ENCODE measurements around the gene RLF. TPM values are rescaled to one million over a fixed set of nuclear protein-coding genes. Genes with fewer than 3 reads are reported as not detected.

Gene RLF
- total RNA-seq, 1 experiment from 2014 or later, result 15.1 TPM

DNA sequence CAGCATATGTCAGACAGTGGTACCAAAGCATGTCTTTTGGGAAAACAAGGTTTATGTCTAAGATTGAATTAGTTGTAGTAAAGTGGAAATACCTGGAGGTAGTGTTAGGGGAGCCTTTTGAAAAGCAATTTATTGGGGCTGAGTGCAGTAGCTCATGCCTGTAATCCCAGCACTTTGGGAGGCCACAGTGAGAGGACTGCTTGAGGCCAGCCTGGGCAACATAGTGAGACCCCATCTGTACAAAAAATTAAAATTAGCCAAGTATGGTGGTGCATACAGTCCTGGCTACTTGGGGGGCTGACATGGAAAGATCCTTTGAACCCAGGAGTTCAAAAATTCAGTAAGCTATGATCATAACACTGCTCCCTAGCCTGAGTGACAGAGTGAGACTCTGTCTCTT lies 104.1 kb downstream of the RLF start:
- H3K36me3 ChIP-seq (ENCODE audit: low read depth, low read length), result peaks cover 53% of the 10 kb centered on the region
- no peak for TF ChIP-seq EZH2phosphoT487 (IDR thresholded peaks at IDR 0.05; ENCODE audit: borderline replicate concordance, low read length)
- no peak for TF ChIP-seq EZH2 (IDR thresholded peaks at IDR 0.05; ENCODE audit: low read length, unreplicated experiment)
- TF ChIP-seq, protein P1, sequence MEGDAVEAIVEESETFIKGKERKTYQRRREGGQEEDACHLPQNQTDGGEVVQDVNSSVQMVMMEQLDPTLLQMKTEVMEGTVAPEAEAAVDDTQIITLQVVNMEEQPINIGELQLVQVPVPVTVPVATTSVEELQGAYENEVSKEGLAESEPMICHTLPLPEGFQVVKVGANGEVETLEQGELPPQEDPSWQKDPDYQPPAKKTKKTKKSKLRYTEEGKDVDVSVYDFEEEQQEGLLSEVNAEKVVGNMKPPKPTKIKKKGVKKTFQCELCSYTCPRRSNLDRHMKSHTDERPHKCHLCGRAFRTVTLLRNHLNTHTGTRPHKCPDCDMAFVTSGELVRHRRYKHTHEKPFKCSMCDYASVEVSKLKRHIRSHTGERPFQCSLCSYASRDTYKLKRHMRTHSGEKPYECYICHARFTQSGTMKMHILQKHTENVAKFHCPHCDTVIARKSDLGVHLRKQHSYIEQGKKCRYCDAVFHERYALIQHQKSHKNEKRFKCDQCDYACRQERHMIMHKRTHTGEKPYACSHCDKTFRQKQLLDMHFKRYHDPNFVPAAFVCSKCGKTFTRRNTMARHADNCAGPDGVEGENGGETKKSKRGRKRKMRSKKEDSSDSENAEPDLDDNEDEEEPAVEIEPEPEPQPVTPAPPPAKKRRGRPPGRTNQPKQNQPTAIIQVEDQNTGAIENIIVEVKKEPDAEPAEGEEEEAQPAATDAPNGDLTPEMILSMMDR (conservative IDR thresholded peaks at IDR 0.05; ENCODE audit: low read depth, low read length), result no peak
- no peak overlapping the region for H3K4me3 ChIP-seq (ENCODE audit: low read length)
- H3K79me2 ChIP-seq (ENCODE audit: low read length), result peaks cover 46% of the 10 kb centered on the region
- ChIA-PET POLR2A (ENCODE audit: unreplicated experiment) (no interaction called here), CTCF (no interaction called here)
- H3K27me3 ChIP-seq (ENCODE audit: low read length), result no peaks in the 10 kb centered on the region
- no peaks in the 10 kb centered on the region for H4K20me1 ChIP-seq (ENCODE audit: low read length)
- no peaks in the 10 kb centered on the region for H3F3A ChIP-seq (ENCODE audit: low read length, unreplicated experiment)
- no TSS peak for BruUV-seq (replicated peaks)
- H2AFZ ChIP-seq (ENCODE audit: low read length), result no peak overlapping the region
- ATAC-seq (no peak), DNase-seq (no peak)
- H3K4me1 ChIP-seq (ENCODE audit: insufficient read depth, low read length), result peaks cover 14% of the 10 kb centered on the region
- H3K9ac ChIP-seq (ENCODE audit: low read length), result no peak overlapping the region
- no peak overlapping the region for H3K27ac ChIP-seq (ENCODE audit: low read length)
- no peaks in the 10 kb centered on the region for H3K9me3 ChIP-seq (ENCODE audit: low read length)
- H3K9me2 ChIP-seq (replicated peaks; ENCODE audit: low read length), result no peaks in the 10 kb centered on the region
- no peak overlapping the region for H3K4me2 ChIP-seq (ENCODE audit: low read length)
- intact Hi-C loops (cut with micrococcal nuclease), result no loop called here

DNA sequence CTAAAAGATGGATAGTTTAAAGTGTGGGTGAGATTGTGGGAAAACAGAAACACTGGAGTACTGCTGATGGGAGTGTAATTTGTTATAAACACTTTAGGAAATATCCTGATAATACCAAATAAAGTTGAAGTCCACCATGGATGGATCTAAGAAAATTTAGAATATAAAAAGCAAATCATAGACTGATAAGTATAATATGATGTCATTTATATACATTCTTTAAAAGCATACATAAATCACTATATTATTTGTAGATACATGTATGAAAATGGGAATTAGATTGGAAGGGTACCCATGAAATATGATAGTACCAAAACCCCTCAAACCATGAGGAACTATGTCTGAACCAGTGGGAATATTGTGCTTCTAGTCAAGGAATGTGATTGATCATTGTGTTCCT lies 104.7 kb downstream of the RLF start:
- intact Hi-C loops (cut with micrococcal nuclease), result no loop called here
- Histone ChIP-seq H3K27me3 (ENCODE audit: low read length) (no peaks in the 10 kb centered on the region), H3K9ac (ENCODE audit: low read length) (no peak overlapping the region), H3K9me3 (ENCODE audit: low read length) (no peaks in the 10 kb centered on the region), H3K9me2 (replicated peaks; ENCODE audit: low read length) (no peaks in the 10 kb centered on the region), H3K27ac (ENCODE audit: low read length) (no peak overlapping the region), H3K4me1 (ENCODE audit: insufficient read depth, low read length) (peaks cover 14% of the 10 kb centered on the region), H3K4me2 (ENCODE audit: low read length) (no peak overlapping the region), H3K79me2 (ENCODE audit: low read length) (peaks cover 39% of the 10 kb centered on the region), H2AFZ (ENCODE audit: low read length) (no peak overlapping the region), H4K20me1 (ENCODE audit: low read length) (no peaks in the 10 kb centered on the region), H3K36me3 (ENCODE audit: low read depth, low read length) (peaks cover 53% of the 10 kb centered on the region), H3F3A (ENCODE audit: low read length, unreplicated experiment) (no peaks in the 10 kb centered on the region), H3K4me3 (ENCODE audit: low read length) (no peak overlapping the region)
- ChIA-PET POLR2A (ENCODE audit: unreplicated experiment) (interaction anchor here (0.6 kb wide), 1 partner anchor 119 kb away, joined by 11 read pairs; no protein-coding TSS in a partner anchor), CTCF (no interaction called here)
- DNase-seq, result no peak
- BruUV-seq (replicated peaks), result no TSS peak
- no peak for ATAC-seq
- TF ChIP-seq EZH2 (IDR thresholded peaks at IDR 0.05; ENCODE audit: low read length, unreplicated experiment) (no peak), EZH2phosphoT487 (IDR thresholded peaks at IDR 0.05; ENCODE audit: borderline replicate concordance, low read length) (no peak)
- TF ChIP-seq, protein P1 (conservative IDR thresholded peaks at IDR 0.05; ENCODE audit: low read depth, low read length), result no peak

DNA sequence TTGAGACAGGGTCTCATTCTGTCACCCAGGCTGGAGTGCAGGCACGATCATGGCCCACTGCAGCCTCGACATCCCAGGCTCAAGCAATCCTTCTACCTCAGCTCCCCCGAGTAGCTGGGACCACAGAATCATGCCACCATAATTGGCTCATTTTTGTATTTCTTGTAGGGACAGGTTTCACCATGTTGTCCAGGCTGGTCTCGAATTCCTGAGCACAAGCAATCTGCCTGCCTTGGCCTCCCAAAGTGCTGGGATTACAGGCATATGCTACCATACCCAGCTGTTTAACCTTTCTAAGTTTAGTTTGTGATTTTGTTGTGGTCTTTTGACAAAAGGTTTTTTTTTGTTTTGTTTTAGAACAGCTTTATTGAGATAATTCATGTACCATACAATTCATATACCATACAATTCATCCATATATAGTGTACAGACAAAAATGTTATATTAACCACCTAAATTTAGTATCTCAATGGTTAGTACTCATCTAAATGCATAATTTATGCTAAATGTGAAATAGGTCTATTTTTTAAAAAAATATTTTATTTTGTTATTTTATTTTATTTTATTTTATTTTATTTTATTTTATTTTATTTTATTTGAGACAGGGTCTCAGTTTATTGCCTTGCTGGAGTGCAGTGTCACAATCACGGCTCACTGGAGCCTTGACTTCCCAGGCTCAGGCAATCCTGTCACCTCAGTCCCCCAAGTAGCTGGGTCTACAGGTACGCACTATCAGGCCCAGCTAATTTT lies 105.8 kb downstream of the RLF start:
- DNase-seq, result no peak
- no peaks in the 10 kb centered on the region for H3F3A ChIP-seq (ENCODE audit: low read length, unreplicated experiment)
- TF ChIP-seq, protein P1 (conservative IDR thresholded peaks at IDR 0.05; ENCODE audit: low read depth, low read length), result no peak
- TF ChIP-seq EZH2phosphoT487 (IDR thresholded peaks at IDR 0.05; ENCODE audit: borderline replicate concordance, low read length) (no peak), EZH2 (IDR thresholded peaks at IDR 0.05; ENCODE audit: low read length, unreplicated experiment) (no peak)
- H4K20me1 ChIP-seq (ENCODE audit: low read length), result no peaks in the 10 kb centered on the region
- H2AFZ ChIP-seq (ENCODE audit: low read length), result no peak overlapping the region
- intact Hi-C loops (cut with micrococcal nuclease), result no loop called here
- no peak overlapping the region for H3K4me3 ChIP-seq (ENCODE audit: low read length)
- CTCF ChIA-PET, result interaction anchor here (1.0 to 1.4 kb wide), 2 partner anchors 72 to 123 kb away, joined by 4 to 6 read pairs; no protein-coding TSS in a partner anchor
- peak overlapping the region; percentile 34 for H3K27ac ChIP-seq (ENCODE audit: low read length)
- POLR2A ChIA-PET (ENCODE audit: unreplicated experiment), result interaction anchor here (0.6 to 1.0 kb wide), 5 partner anchors 25 to 838 kb away, joined by 3 to 11 read pairs (median 5); no protein-coding TSS in a partner anchor
- no peaks in the 10 kb centered on the region for H3K9me3 ChIP-seq (ENCODE audit: low read length)
- no peak overlapping the region for H3K9ac ChIP-seq (ENCODE audit: low read length)
- H3K36me3 ChIP-seq (ENCODE audit: low read depth, low read length), result peaks cover 56% of the 10 kb centered on the region
- peaks cover 14% of the 10 kb centered on the region for H3K4me1 ChIP-seq (ENCODE audit: insufficient read depth, low read length)
- no peaks in the 10 kb centered on the region for H3K9me2 ChIP-seq (replicated peaks; ENCODE audit: low read length)
- BruUV-seq (replicated peaks), result no TSS peak
- no peak overlapping the region for H3K4me2 ChIP-seq (ENCODE audit: low read length)
- H3K79me2 ChIP-seq (ENCODE audit: low read length), result peaks cover 36% of the 10 kb centered on the region
- no peak for ATAC-seq
- H3K27me3 ChIP-seq (ENCODE audit: low read length), result no peaks in the 10 kb centered on the region

All from PC-3 (cell line).